GM12875 (cell line): ENCODE results near the gene PNMA6E.

ENCODE experiments used
- H3K4me3 ChIP-seq: one replicate; pipeline ENCODE4 v1.5.1; 2011; ENCODE audit warnings: low read depth, low read length, control low read depth
- TF ChIP-seq, protein P1 (sequence below): IDR thresholded peaks from 2 replicates; pipeline ENCODE4 v1.5.1; 2011; ENCODE audit warnings: low read depth, mild to moderate bottlenecking, control low read depth, inconsistent platforms, low read length, moderate library complexity, borderline replicate concordance; ENCODE audit not compliant: insufficient read depth

The PNMA6E gene

DNA sequence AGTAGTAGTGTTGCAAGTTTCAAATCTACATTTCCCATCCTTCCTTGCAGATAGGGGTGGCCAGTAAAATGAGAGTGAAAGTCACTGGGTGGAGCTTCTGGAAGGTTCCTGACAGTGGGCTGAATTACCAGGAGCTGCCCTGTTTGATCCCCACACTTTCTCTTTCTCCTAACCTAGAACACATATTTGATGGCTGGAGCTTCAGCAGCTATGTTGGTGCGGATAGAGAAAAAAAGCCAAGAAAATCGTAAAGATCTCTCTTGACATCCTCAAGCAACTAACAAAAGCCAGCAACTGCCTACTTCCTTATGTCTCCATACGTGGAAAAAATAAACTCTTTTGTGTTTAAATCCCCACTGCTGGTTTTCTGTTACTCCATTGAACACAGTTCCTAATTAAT lies 35.0 kb downstream of the PNMA6E start:
- no peak overlapping the region for H3K4me3 ChIP-seq
- TF ChIP-seq, protein P1, sequence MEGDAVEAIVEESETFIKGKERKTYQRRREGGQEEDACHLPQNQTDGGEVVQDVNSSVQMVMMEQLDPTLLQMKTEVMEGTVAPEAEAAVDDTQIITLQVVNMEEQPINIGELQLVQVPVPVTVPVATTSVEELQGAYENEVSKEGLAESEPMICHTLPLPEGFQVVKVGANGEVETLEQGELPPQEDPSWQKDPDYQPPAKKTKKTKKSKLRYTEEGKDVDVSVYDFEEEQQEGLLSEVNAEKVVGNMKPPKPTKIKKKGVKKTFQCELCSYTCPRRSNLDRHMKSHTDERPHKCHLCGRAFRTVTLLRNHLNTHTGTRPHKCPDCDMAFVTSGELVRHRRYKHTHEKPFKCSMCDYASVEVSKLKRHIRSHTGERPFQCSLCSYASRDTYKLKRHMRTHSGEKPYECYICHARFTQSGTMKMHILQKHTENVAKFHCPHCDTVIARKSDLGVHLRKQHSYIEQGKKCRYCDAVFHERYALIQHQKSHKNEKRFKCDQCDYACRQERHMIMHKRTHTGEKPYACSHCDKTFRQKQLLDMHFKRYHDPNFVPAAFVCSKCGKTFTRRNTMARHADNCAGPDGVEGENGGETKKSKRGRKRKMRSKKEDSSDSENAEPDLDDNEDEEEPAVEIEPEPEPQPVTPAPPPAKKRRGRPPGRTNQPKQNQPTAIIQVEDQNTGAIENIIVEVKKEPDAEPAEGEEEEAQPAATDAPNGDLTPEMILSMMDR = no peak

DNA sequence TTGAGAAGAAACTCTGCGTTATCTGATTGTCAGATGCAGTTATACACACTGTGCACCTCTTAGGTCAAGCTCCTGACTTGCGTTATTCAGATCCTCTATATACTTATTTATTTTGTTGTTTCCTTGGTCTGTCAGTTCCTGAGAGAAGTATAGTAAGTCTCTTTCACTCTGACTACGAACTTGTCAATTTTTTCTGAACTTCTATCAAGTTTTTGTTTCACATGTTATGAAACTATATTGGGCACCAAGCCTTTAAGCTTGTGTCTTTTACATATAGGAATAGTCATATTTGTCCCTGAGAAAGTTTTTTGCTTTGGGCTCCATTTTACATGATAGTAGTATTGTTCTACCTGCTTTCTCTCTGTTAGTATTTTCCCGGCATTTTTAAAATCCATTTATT lies 35.5 kb downstream of the PNMA6E start:
- TF ChIP-seq, protein P1 = no peak

DNA sequence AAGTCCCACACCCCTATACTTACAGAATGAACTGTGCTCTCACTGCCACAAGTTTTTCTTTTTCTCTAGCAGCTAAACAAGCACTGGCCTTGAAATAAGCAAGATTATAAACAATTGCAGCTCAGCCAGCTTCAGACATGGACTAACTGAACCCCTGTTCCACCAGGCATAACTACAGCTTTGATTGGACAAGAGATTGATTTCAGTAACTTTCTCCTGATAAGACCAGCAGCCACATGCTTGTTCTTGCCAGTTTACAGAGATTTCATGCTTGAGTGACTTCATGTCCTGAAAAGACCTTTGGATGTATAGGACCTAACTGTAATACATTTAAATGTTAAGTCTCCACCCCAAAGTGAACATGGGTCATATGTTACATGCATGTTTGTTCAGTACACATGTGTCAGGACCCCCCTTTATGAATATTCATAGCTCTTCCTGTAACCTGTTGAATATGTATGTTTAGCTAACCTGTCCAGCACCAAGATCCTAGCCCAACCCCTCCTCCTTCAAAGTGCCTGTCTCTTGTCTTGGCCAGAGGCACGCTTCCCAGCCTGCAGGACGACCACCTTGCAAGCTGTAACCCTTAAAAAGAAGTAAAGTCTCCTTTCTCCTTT lies 39.3 kb downstream of the PNMA6E start:
- TF ChIP-seq, protein P1 = no peak
- no peak overlapping the region for H3K4me3 ChIP-seq

More for the DNA sequence above, 35.5 kb downstream of the PNMA6E start:
- no peak overlapping the region for H3K4me3 ChIP-seq

DNA sequence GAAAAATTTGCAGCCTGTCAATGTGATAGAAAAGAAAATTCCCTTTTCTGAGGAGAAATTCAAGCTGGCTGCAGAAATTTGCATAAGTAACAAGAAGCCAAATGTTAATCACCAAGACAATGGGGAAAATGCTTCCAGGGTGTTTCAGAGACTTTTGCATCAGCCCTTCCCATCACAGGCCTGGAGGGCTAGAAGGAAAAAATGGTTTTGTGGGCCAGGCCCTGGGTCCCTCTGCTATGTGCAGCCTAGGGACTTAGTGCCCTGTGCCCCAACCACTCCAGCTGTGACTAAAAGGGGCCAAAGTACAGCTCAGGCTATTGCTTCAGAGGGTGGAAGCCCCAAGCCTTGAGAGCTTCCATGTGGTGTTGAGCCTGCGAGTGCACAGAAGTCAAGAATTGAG lies 43.3 kb downstream of the PNMA6E start:
- no peak overlapping the region for H3K4me3 ChIP-seq
- TF ChIP-seq, protein P1 = no peak

DNA sequence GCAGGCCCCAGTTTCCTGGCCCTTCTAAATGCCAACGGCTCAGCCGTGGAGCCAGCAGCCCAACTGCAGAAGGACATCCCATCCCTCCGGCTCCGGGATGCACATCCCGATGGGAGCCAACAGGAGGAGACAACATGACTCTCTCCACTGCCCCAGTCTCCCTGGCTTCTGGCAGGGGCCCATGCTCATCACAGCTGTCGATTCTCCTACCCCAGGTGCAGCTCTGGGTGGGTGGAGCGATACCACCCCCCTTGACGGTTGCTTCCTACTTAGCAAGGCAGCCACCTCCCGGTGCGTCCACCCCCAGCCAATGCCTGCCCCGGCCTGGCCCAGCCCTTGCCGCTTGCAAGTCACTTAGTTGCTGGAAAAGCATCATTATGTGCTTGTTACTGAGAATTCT lies 47.7 kb downstream of the PNMA6E start:
- H3K4me3 ChIP-seq = no peak overlapping the region
- TF ChIP-seq, protein P1 = no peak

DNA sequence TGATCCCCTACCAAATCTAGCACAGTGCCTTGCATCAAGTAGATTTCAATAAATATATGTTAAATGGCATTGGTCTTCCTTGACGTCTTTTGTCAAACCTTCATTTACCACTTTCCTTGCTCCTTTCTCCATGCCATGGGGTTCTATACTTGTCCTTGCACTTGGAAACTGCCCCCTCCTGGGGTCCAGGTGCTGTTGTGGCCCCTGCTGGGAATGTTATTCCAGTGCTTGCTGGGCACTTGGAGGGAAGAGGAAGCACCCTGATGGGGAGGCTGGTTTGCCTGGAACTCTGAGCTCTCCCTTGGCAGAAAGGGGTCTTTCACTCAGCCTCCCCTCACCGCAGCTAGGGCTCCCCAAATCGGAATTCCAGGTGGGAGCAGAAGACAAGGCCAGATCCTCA lies 48.3 kb downstream of the PNMA6E start:
- TF ChIP-seq, protein P1 = no peak
- no peak overlapping the region for H3K4me3 ChIP-seq

DNA sequence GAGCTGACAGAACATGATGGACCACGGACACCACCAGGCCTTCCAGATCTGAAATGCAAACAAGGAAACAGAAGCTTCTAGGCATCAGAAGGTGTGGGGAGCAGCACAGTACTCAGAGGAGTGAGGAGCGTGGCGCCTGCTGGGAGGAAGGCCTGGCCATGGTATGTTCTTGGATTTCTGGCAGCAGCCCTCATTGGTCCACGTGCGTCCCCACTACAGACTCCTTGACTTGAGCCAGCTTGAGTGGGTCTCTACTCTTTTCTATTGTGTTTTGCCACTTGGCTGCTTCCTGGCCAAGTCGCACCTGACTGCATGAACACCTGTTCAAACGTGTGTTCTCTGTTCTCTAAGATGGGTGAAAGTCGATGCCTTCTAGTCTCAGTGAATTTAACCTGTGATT lies 49.2 kb downstream of the PNMA6E start:
- H3K4me3 ChIP-seq = no peak overlapping the region
- TF ChIP-seq, protein P1 = no peak
